CMK (cell line): ENCODE data around the gene PTPN23.

ENCODE experiments used
- DNase-seq: peaks from one replicate; pipeline ENCODE4 v3.0.0-alpha.2; 2010; ENCODE audit warnings: low read depth

PTPN23 gene

DNA sequence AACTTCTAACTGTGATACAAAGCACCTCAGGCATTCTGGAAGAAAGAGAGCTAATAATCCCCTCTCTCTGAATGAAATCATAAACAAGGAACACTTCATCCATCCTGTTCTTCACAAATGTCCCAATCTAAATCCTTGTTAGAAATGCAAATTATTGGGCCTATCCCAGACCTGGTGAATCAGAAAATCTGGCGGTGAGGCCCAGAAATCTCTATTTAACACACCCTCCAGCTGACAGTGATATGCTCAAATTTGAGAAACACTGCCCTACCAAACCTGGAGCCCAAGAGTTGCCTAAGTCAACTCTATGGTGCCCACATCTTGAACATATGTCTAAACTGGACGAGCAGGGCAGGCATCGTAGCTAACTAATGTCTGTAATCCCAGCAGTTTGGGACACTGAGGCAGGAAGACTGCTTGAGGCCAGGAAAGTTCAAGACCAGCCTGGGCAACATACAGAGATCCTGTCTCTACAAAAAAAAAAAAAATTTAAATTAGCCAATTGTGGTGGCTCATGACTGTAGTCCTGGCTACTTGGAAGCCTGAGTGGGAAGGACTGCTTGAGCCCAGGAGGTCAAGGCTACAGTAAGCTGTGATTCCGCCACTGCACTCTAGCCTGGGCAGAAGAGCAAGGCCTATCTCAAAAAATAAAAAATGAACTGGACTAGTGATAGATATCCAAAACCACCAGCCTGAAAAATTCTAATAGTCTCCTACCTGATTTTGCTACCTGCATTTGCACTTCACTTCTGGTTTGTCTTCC, 71.8 kb downstream of the PTPN23 start:
- DNase-seq: no peak

DNA sequence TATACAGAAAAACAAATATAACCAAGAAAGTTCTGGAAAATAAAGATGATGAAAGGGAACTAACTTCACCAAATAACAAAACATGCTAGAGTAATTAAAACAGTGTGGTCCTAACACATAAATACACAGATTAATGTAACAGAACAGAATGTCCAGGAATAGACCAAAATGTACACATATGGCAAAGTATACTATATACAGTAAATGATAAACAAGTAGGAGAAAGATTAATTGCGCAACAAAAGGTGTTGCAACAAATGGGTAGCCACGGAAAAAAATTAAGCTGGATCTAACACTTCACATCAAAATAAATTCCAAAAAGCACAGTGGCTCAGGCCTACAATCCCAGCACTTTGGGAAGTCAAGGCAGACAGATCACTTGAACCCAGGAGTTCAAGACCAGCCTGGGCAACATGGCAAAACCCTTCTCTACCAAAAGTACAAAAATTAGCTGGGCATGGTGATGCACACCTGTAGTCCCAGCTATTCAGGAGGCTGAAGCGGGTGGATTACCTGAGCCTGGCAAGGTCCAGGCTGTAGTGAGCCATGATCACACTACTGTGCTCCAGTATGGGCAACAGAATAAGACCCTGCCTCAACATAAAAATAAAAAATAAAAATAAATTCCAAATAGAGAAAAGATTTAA, 75.1 kb downstream of the PTPN23 start:
- DNase-seq: no peak

DNA sequence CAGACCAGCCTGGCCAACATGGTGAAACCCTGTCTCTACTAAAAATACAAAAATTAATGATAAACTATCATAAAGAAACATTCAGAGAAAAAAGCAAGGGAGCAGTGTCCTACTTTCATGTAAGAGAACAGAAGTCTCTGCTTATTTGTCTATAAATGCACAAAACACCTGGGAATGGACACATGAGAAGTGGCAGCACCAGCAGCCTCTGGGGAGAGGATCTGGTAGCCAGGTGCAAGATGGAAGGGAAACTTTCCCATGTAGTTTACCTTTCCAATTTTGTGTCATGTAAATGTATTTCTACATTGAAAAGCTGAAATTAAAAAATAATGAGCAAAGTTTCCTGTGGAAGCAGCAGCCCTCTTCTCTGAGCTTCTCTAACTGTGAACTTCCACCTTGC, 76.2 kb downstream of the PTPN23 start:
- no peak for DNase-seq

DNA sequence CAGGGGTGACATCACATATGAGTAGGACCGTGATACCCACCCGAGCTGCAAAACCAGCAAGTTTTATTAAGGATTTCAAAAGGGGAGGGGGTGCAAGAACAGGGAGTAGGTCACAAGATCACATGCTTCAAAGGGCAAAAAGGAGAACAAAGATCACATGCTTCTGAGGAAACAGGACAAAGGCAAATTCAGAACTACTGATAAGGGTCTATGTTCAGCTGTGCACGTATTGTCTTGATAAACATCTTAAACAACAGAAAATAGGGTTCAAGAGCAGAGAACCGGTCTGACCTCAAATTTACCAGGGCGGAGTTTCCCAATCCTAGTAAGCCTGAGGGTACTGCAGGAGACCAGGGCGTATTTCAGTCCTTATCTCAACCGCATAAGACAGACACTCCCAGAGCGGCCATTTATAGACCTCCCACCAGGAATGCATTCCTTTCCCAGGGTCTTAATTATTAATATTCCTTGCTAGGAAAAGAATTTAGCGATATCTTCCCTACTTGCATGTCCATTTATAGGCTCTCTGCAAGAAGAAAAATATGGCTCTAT, 78.8 kb downstream of the PTPN23 start:
- peak; percentile 22 for DNase-seq
